Peyer's patch (tissue), 4 donors: ENCODE measurements around the gene POLR3F. TPM values are rescaled to one million over a fixed set of nuclear protein-coding genes. Genes with fewer than 3 reads are reported as not detected.

Experiments
- DNase-seq, 3 donors: peaks; one replicate each; pipeline ENCODE4 v3.0.0-alpha.2; 2017 to 2019
- H3K27ac ChIP-seq, 4 donors: fragments of 200-600 bp; sonication (generic); one replicate each; pipeline ENCODE4 v1.5.1; 2016 to 2019
- H3K27me3 ChIP-seq, 2 donors: fragments of 200-600 bp; sonication (generic); one replicate each; pipeline ENCODE4 v1.5.1; 2019
- H3K36me3 ChIP-seq, 3 donors: fragments of 200-600 bp; sonication (generic); one replicate each; pipeline ENCODE4 v1.5.1; 2016 to 2019
- H3K4me1 ChIP-seq, 4 donors: fragments of 200-600 bp; sonication (generic); one replicate each; pipeline ENCODE4 v1.5.1; 2016 to 2019
- H3K4me3 ChIP-seq, 4 donors: fragments of 200-600 bp; sonication (generic); 1 replicate in 3 of 4; 2 replicates in 1 of 4; pipeline ENCODE4 v1.5.1; 2016 to 2019; ENCODE audit warnings: mild to moderate bottlenecking in 1 of 4
- H3K9me3 ChIP-seq, 4 donors: fragments of 200-600 bp; sonication (generic); one replicate each; pipeline ENCODE4 v1.5.1; 2016 to 2019; ENCODE audit warnings: mild to moderate bottlenecking in 1 of 4
- CTCF ChIP-seq, 6 experiments: fragments of 450-650 bp in 4 of 6; fragments of 200-600 bp in 2 of 6; sonication (generic) in 1 of 6; IDR thresholded peaks; one replicate each; pipeline ENCODE4 v1.5.1; 2017 to 2019; ENCODE audit warnings: antibody characterized with exemption in 6 of 6, mild to moderate bottlenecking in 3 of 6, moderate library complexity in 1 of 6
- POLR2A ChIP-seq, 2 donors: fragments of 450-650 bp; IDR thresholded peaks; one replicate each; pipeline ENCODE4 v1.5.1; 2017; ENCODE audit warnings: antibody characterized with exemption in 2 of 2, mild to moderate bottlenecking in 2 of 2, moderate library complexity in 2 of 2
- total RNA-seq, 4 donors: library from RNA; depleted of rRNA; stranded (reverse); fragments of >200 nt; gene quantifications; one replicate each; pipeline ENCODE4 v1.1.0, GENCODE V29; 2016

The POLR3F gene
- total RNA-seq, 4 donors from 2014 or later = 7.4 to 9.9 (median 8.6) TPM

DNA sequence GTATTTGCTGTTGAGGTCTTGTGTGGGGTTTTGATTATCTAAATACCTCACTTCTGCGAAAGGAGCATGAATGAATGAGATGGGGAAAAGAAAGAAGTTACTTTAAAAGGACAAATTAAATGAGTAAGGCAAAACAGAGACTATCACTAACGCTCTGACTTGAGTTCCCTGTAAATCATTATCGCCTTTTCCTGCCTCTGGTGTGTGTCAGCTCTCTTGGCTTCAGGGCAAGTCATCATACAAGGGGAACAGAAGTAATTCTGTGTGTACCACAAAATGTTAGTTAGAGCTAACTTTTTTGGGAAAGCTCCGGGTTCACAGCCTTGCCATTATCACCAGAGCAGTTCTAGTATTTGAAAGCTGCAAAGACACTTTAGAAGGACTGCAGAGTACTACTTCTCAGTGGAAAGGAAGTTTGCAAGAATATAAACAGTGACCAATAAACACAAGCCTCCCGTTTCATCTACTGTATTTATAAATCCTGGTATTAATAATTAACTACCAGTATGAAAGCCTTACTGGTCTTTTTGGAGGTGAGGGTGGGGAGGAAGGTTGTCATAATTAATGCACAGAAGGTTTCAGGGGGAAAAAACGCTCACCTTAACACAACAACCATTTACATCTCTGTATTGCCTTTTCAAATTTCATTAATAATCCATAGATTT lies 1.5 kb upstream of the POLR3F start:
- Histone ChIP-seq H3K9me3 (no peaks in the 10 kb centered on the region), H3K36me3 (peaks cover 0 to 7% (median 0%) of the 10 kb centered on the region in 3 donors), H3K27ac (no peak overlapping the region), H3K4me1 (peaks cover 0 to 12% (median 11%) of the 10 kb centered on the region in 4 donors), H3K4me3 (peak overlapping the region in 1 of 4 donors; percentile 82), H3K27me3 (no peaks in the 10 kb centered on the region)
- DNase-seq = no peak
- TF ChIP-seq POLR2A (IDR thresholded peaks at IDR 0.05) = no peak
- no peak for TF ChIP-seq CTCF (IDR thresholded peaks at IDR 0.05)

- no peak for TF ChIP-seq CTCF (IDR thresholded peaks at IDR 0.05)
- no peak for TF ChIP-seq POLR2A (IDR thresholded peaks at IDR 0.05)
- peak overlapping the region in 3 of 4 donors; percentile 72 to 85 (median 80) for H3K27ac ChIP-seq
- no peaks in the 10 kb centered on the region for H3K9me3 ChIP-seq
- no peaks in the 10 kb centered on the region for H3K27me3 ChIP-seq
- peaks cover 0 to 12% (median 11%) of the 10 kb centered on the region in 4 donors for H3K4me1 ChIP-seq
- peaks cover 0 to 16% (median 0%) of the 10 kb centered on the region in 3 donors for H3K36me3 ChIP-seq
- no peak for DNase-seq
- H3K4me3 ChIP-seq = peak overlapping the region; percentile 75 to 82 (median 80)
These were observed 656 bp upstream of the POLR3F start for GRCh38 chr20:18466574-18466893.

GRCh38 chr20:18477218-18477617 lies 10.0 kb downstream of the POLR3F start:
- H3K4me1 ChIP-seq = no peaks in the 10 kb centered on the region
- H3K4me3 ChIP-seq = no peak overlapping the region
- no peak overlapping the region for H3K27ac ChIP-seq
- DNase-seq = no peak
- TF ChIP-seq CTCF (IDR thresholded peaks at IDR 0.05) (no peak), POLR2A (IDR thresholded peaks at IDR 0.05) (no peak)
- no peaks in the 10 kb centered on the region for H3K9me3 ChIP-seq
- H3K27me3 ChIP-seq = no peaks in the 10 kb centered on the region
- peaks cover 0 to 78% (median 0%) of the 10 kb centered on the region in 3 donors for H3K36me3 ChIP-seq

DNA sequence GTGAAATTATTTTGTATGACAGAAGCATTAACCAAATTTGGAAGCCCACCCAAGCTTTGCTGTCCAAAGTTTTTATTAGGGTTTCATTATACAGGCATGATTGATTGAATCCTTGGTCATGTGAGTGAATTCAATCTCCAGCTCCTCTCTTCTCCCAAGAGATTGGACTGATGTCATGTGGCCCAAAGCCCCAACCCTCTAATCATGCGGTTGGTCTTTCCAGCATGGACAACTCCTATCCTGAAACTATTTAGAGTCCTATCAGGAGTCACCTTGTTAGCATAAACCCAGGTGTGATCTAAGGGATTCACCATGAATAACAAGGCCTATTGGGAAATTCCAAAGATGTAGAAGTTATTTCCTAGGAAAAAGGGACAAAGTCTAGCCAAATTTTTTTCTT lies 10.6 kb downstream of the POLR3F start:
- Histone ChIP-seq H3K27ac (no peak overlapping the region), H3K36me3 (peaks cover 0 to 82% (median 0%) of the 10 kb centered on the region in 3 donors), H3K4me3 (no peak overlapping the region), H3K4me1 (no peaks in the 10 kb centered on the region), H3K9me3 (no peaks in the 10 kb centered on the region), H3K27me3 (no peaks in the 10 kb centered on the region)
- DNase-seq = no peak
- TF ChIP-seq CTCF (IDR thresholded peaks at IDR 0.05) = no peak
- no peak for TF ChIP-seq POLR2A (IDR thresholded peaks at IDR 0.05)

DNA sequence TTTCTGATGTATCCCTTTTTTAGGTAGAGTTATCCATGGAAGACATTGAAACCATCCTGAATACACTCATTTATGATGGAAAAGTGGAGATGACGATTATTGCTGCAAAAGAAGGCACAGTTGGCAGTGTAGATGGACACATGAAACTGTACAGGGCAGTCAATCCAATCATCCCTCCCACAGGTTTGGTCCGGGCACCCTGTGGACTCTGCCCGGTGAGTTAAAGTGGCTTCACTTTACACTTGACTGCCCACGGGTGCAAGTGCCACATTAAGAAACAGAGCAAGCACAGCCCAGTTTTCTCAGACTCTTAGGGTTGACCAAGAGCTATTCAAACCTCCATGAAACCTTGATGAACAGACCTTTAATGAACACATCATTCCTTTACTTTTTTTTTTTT lies 14.4 kb downstream of the POLR3F start:
- Histone ChIP-seq H3K27me3 (no peaks in the 10 kb centered on the region), H3K4me3 (no peak overlapping the region), H3K27ac (no peak overlapping the region), H3K9me3 (no peaks in the 10 kb centered on the region), H3K4me1 (no peaks in the 10 kb centered on the region), H3K36me3 (peaks cover 0 to 82% (median 0%) of the 10 kb centered on the region in 3 donors)
- TF ChIP-seq POLR2A (IDR thresholded peaks at IDR 0.05) = no peak
- DNase-seq = no peak

GRCh38 chr20:18488301-18488700 lies 21.1 kb downstream of the POLR3F start:
- peaks cover 0 to 61% (median 0%) of the 10 kb centered on the region in 3 donors for H3K36me3 ChIP-seq
- no peak for DNase-seq
- no peaks in the 10 kb centered on the region for H3K27me3 ChIP-seq

More at GRCh38 chr20:18488301-18488700, 21.1 kb downstream of the POLR3F start:
- no peak for TF ChIP-seq CTCF (IDR thresholded peaks at IDR 0.05)
- TF ChIP-seq POLR2A (IDR thresholded peaks at IDR 0.05) = no peak
- Histone ChIP-seq H3K27ac (no peak overlapping the region), H3K4me3 (no peak overlapping the region), H3K4me1 (no peaks in the 10 kb centered on the region), H3K9me3 (no peaks in the 10 kb centered on the region)
